Fibroblast of the conjunctiva (primary cell): ENCODE measurements around the gene MCU.
A peak's percentile ranks its signal among the peaks of the same experiment; 100 is the strongest.
"Not testable (repeated sequence)": the region's sequence is repeated elsewhere in the genome, so short reads cannot be mapped to it uniquely, and the experiment has no call there.

Experiments used
- DNase-seq: peaks from one replicate; pipeline ENCODE4 v3.0.0-alpha.2; 2010; ENCODE audit warnings: low read depth

Gene MCU

DNA sequence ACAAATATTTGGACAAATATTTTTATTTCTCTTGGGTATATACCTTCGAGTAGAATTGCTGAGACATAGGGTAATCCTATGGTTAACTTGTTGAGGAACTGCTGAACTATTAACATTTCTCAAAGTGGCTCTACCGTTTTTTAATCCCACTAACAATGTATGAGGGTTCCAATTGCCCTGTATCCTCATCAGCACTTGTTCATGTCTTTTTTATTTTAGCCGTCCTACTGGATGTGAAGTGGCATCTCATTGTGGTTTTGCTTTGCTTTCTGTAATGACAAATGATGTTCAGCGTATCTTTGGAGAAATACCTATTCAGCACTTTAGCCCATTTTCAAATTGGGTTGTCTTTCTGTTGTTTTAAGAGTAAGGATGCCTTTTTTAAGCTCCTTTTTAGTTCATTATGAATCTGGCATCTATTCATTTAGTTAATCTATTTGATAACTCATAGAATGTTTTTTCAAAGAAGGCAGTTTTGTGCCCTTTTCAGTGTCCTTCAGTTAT, 40.0 kb downstream of the MCU start:
- DNase-seq: no peak

DNA sequence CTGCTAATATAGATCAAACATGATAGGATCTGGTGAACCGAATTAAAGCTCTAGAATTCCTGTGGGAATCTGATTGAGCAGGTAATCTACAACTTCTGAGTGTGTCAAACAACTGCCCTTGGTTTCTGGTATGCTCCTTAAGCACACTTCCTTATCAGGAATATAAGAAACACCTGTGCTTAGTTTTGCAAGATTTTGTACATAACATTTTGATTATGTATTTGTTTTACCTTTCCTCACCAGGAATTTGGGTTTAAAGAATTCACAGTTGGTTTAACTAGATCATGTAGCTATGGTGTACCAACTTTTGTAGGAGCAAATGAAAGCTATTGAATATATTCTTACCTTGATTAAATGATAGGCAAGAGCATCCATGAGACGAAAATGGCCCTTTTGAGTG, 40.6 kb downstream of the MCU start:
- no peak for DNase-seq

- DNase-seq: no peak
These were observed 42.0 kb downstream of the MCU start for GRCh38 chr10:72733989-72734388.

- no peak for DNase-seq
These were observed 43.5 kb downstream of the MCU start for GRCh38 chr10:72735288-72735936.

DNA sequence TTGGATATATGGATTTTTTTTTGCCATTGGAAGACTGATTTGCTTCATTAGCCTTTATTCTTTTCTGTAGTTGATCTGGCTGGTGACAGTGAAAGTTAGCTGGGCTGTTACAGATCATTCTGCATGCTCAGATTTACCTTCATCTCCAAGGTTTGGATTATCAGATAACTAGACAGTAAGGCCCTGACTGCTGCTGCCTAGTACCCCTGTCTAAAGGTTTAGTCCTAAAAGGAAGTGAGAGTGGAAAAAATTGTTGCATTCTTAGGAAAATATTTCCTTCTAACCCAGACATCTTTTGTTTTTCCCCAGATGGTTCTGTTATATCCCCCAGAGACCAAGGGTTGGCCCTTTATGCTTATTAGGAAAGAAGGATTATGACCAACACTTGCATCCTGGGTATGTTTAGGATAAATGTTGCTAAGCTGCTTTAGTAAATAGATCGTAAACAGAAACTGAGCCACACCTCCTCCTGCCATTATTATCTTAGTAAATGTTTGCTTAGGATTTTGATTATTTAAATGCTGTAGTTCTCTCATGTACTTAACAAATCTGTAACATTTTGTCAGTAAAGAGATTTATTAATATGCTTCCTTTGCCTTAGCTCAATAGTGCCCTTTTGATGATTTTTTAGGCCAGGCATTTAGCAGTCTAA, 44.4 kb downstream of the MCU start:
- peak; percentile 75 for DNase-seq

GRCh38 chr10:72736828-72737220, 44.9 kb downstream of the MCU start:
- DNase-seq: no peak

DNA sequence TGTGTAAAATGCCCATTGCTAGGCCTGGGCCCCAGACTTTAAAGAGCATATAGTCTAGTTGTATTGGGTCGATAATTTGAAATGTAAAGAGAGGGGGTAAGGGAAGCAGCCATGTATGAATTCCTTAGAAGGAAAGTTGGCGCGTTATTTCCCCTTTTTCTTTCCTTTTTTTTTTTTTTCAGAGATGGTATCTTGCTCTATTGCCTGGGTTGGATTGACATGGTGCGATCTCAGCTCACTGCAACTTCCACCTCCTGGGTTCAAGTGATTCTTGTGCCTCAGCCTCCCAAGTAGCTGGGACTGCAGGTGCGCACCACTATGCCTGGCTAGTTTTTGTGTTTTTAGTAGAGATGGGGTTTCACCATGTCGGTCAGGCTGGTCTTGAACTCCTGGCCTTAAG, 45.4 kb downstream of the MCU start:
- not testable (repeated sequence) for DNase-seq

DNA sequence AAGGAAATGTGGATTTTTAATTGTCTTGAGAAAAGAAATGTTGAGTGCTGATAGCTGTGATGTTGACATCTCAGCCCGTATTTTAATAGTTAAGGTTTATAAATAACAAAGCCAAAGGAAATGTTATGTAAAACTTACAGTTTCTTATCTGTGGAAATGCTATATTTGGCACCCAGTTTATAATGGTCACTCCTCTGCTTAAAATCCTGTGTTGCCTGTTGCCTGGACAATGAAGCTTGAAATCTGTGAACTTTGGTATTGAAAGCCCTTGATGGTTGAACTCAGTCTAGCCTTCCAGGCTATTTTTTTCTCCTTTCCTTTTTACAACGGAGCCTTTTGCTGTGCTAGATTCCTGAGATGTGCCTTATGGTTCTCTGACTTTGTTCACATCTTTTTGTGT, 46.5 kb downstream of the MCU start:
- no peak for DNase-seq

DNA sequence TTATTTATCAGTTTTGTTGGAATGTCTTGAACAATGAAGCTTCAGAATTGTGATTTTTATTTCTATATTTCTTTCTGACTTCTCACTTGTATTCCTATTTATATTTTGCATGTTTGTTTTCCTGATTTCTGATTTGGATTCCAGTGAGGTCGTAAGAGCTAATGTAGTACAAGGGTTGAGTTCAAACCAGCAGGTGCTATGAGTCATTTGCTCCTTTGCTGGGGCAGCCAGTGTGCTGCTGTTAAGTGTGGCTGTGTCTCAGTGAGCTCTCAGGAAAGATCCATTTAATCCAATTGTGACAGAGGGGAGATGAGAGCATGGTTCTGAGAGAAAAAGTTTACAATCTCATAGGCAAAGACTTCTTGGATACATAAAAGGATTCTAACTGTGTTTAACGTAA, 48.6 kb downstream of the MCU start:
- peak; percentile 24 for DNase-seq

GRCh38 chr10:72742092-72742491, 50.1 kb downstream of the MCU start:
- no peak for DNase-seq

GRCh38 chr10:72742797-72743196, 50.9 kb downstream of the MCU start:
- DNase-seq: no peak

GRCh38 chr10:72744566-72744965, 52.6 kb downstream of the MCU start:
- no peak for DNase-seq

DNA sequence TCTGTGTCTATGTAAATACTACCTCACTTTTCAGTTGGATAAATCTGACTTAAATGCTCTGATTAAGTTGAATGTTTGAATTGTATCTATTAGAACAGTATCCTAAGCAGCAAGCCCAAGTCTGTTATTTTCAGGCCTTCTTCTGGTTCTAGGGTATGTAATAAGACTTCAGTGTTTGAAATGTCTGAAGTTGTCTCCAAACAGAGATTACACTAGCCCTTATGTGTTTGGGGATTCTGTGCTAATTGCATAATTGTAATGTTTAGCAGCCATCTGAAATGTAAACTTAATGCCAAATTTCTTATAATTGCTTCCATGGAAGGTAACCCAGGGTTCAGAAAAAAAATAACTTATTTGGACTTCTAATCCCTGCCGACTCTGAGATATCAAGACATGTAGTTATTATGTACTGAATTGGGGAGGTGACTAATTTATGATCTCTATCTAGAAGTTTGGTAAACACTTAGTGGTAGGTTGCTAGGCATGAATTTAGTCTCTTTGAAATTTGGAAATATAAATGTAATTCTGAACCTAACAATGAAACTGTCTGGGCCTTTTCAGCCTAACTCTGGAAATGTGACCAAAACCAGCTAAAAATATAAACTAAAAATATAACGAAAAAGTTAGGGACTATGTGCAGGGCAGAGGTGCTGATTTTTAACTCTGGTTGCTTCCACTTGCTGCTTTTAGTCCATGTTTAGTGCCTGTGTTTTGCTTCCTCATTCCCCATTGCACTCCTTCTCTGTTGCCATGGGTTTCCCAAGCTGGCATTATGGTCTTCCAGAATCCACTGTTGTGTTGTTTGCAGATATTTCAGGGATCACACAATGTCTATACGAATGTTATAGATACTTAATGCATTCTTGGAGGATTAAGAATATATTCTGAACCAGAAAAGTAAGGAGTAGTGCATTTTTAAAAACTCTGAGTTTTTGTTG, 54.8 kb downstream of the MCU start:
- DNase-seq: no peak

DNA sequence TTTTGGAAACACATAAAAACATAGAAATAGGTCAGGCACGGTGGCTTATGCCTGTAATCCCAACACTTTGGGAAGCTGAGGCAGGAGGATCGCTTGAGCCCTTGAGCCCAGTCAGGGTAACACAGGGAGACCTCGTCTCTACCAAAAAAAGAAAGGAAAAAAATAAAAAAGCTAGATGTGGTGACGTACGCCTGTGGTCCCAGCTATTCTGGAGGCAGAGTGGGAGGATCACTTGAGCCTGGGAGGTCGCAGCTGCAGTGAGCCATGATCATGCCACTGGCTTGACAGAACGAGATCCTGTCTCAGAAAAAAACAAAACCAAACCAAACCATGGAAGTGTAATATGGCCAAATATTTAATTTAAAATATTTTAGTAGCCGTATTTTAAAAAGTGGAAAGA, 55.6 kb downstream of the MCU start:
- DNase-seq: no peak

- DNase-seq: no peak
These were observed 61.9 kb downstream of the MCU start for GRCh38 chr10:72753760-72754231.

DNA sequence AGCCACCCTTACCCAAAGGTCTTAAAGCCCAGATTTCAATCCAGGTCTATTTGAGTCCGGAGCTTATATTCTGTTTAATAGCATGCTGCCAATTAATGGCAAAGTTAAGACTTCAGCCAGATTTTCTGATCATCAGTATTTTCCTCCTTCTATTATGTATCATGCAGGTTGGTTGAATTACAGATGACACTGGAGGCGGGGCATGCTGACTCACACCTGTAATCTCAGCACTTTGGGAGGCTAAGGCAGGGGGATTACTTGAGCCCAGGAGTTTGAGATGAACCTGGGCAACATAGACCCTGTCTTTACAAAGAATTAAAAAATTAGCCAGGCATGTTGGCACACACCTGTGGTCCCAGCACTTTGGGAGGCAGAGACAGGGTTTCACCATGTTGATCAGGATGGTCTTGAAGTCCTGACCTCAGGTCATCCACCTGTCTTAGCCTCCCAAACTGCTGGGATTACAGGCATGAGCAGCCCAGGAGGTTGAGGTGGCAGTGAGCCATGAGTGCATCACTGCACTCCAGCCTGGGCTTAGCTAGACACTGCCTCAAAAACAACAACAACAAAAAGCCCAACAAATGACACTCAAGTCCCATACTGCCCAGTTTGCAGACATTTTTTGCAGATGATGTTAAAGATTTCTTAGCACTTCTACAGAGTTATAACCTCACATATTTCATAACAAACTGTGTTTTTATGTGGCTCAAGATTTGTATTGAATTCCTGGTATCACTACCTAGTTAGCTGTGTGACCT, 62.5 kb downstream of the MCU start:
- no peak for DNase-seq

DNA sequence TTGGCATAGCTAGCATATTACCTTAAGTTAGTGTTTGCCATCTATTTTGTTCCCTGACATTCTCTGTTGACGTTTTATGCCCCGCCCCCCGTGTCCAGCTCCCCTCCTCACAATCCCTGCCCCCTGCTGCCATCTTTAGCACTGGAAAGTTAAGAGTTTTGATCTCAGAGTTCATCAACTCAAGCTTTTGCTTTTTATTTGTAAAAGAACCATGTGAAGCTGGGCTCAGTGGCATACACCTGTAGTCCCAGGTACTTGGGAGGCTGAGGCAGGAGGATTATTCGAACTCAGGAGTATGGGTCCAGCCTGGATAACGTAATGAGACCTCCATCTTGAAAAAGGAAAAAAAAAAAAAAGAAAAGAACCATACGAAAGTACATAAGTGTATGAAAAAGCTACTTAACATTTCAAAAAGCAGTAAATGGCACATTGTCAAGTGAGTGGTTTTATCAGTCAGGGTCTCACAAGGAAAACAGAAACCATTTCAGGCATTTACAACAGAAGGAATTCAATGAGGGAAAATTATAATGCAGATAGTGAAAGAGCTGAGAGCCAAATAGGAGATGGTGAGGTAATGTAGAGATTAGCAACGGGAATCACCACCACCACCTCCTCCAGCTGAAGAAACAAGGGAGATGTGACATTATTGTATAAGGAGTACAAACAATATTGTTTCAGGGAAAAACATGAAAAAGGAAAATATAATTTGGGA, 64.9 kb downstream of the MCU start:
- no peak for DNase-seq

DNA sequence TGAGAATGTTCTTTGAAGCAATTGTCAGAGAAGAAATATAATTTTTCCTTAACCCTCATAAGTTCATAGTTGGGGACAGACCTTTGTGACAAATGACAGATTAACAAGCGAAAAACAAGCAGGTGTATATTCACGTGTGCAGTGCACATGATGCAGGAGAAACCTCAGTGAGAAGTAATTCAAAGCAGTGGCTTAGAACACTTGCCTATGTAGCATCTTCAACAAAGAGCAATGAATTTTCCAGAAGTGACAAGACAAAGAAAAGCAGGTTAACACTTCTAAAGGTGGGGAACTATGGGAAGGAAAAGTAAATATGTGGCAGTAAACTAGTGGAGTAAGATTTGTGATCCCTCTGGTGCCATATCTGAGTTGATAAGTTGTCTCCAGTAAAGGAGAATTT, 65.8 kb downstream of the MCU start:
- no peak for DNase-seq

DNA sequence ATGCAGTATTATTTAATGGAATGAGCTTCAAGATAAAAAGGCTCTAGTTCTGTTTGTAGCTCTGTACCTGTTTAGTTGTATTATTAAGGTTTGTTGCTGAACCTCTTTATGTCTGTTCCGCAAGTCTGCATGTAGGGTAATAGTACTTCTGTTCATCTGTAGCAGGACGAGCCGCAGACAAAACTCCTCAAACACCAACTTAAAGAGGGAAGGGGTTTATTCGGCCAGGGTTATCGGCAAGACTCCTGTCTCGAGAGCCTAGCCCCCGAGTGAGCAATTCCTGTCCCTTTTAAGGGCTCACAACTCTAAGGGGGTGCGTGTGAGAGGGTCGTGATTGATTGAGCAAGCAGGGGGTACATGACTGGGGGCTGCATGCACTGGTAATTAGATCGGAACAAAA, 67.0 kb downstream of the MCU start:
- DNase-seq: not testable (repeated sequence)

- DNase-seq: no peak
These were observed 67.6 kb downstream of the MCU start for GRCh38 chr10:72759584-72759983.

- DNase-seq: no peak
These were observed 69.6 kb downstream of the MCU start for GRCh38 chr10:72761498-72761897.
